H9 (cell line): ENCODE measurements around the gene GPR107. TPM values are rescaled to one million over a fixed set of nuclear protein-coding genes. Genes with fewer than 3 reads are reported as not detected.

Experiments used
- DNase-seq: peaks from one replicate; pipeline ENCODE4 v3.0.0-alpha.2; 2017
- H2AFZ ChIP-seq: one replicate; pipeline ENCODE4 v1.6.1; 2013; ENCODE audit warnings: mild to moderate bottlenecking, low read length, control low read depth, moderate library complexity
- H2AK5ac ChIP-seq: 2 replicates; pipeline ENCODE4 v1.6.1; 2013; ENCODE audit warnings: low read length, control low read depth, mixed read lengths; ENCODE audit not compliant: insufficient read length
- H2BK120ac ChIP-seq: one replicate; pipeline ENCODE4 v1.6.1; 2013; ENCODE audit warnings: low read depth, mild to moderate bottlenecking, low read length, control low read depth, inconsistent platforms; ENCODE audit not compliant: poor library complexity, severe bottlenecking
- H2BK12ac ChIP-seq: 2 replicates; pipeline ENCODE4 v1.6.1; 2013; ENCODE audit warnings: low read length, control low read depth, mixed read lengths, low read depth; ENCODE audit not compliant: insufficient read length
- H2BK15ac ChIP-seq: 2 replicates; pipeline ENCODE4 v1.6.1; 2013; ENCODE audit warnings: low read depth, low read length, control low read depth
- H2BK20ac ChIP-seq: one replicate; pipeline ENCODE4 v1.6.1; 2013; ENCODE audit warnings: low read depth, mild to moderate bottlenecking, low read length, control low read depth, inconsistent platforms; ENCODE audit not compliant: poor library complexity, severe bottlenecking
- H2BK5ac ChIP-seq: 2 replicates; pipeline ENCODE4 v1.6.1; 2013; ENCODE audit warnings: low read length, control low read depth, mixed read lengths; ENCODE audit not compliant: insufficient read length
- H3K14ac ChIP-seq: 2 replicates; pipeline ENCODE4 v1.6.1; 2013; ENCODE audit warnings: low read length, control low read depth; ENCODE audit not compliant: insufficient read depth
- H3K18ac ChIP-seq: 2 replicates; pipeline ENCODE4 v1.6.1; 2013; ENCODE audit warnings: low read depth, mild to moderate bottlenecking, mixed read lengths, low read length, control low read depth; ENCODE audit not compliant: insufficient read length
- H3K23ac ChIP-seq: 2 replicates; pipeline ENCODE4 v1.6.1; 2013; ENCODE audit warnings: low read length, control low read depth, mixed read lengths, low read depth; ENCODE audit not compliant: insufficient read length
- H3K23me2 ChIP-seq: 2 replicates; pipeline ENCODE4 v1.6.1; 2013; ENCODE audit warnings: low read depth, mild to moderate bottlenecking, mixed read lengths, low read length, control low read depth; ENCODE audit not compliant: insufficient read length, poor library complexity, severe bottlenecking
- H3K27ac ChIP-seq: 2 replicates; pipeline ENCODE4 v1.5.1; 2013; ENCODE audit warnings: low read length, control low read depth, mixed read lengths, low read depth; ENCODE audit not compliant: insufficient read length
- H3K27me3 ChIP-seq: 2 replicates; pipeline ENCODE4 v1.6.1; 2013; ENCODE audit warnings: low read length, control low read depth, inconsistent platforms; ENCODE audit not compliant: insufficient read depth
- H3K4ac ChIP-seq: 2 replicates; pipeline ENCODE4 v1.6.1; 2013; ENCODE audit warnings: low read depth, mild to moderate bottlenecking, control low read depth, inconsistent platforms, low read length, moderate library complexity
- H3K4me1 ChIP-seq: 2 replicates; pipeline ENCODE4 v1.6.1; 2013; ENCODE audit warnings: low read length, control low read depth, inconsistent platforms; ENCODE audit not compliant: insufficient read depth
- H3K4me2 ChIP-seq: 2 replicates; pipeline ENCODE4 v1.6.1; 2013; ENCODE audit warnings: low read length, control low read depth, mixed read lengths; ENCODE audit not compliant: insufficient read length, insufficient read depth
- H3K56ac ChIP-seq: 2 replicates; pipeline ENCODE4 v1.6.1; 2013; ENCODE audit warnings: low read depth, mild to moderate bottlenecking, mixed read lengths, low read length, control low read depth; ENCODE audit not compliant: insufficient read length
- H3K79me1 ChIP-seq: 2 replicates; pipeline ENCODE4 v1.6.1; 2013; ENCODE audit warnings: low read depth, mild to moderate bottlenecking, moderate library complexity, low read length, control low read depth, inconsistent platforms; ENCODE audit not compliant: insufficient read depth, poor library complexity, severe bottlenecking
- H3K79me2 ChIP-seq: 2 replicates; pipeline ENCODE4 v1.6.1; 2013; ENCODE audit warnings: low read length, control low read depth, inconsistent platforms; ENCODE audit not compliant: insufficient read depth
- H3K9ac ChIP-seq: 2 replicates; pipeline ENCODE4 v1.6.1; 2013; ENCODE audit warnings: low read length, control low read depth, mixed read lengths; ENCODE audit not compliant: insufficient read length; ENCODE audit errors: extremely low read depth
- H3K9me3 ChIP-seq: one replicate; pipeline ENCODE4 v1.6.1; 2013; ENCODE audit warnings: low read depth, low read length, inconsistent platforms; ENCODE audit not compliant: control insufficient read depth
- H3T11ph ChIP-seq: one replicate; pipeline ENCODE4 v1.6.1; 2013; ENCODE audit warnings: mild to moderate bottlenecking, low read length, control low read depth, inconsistent platforms
- H4K20me1 ChIP-seq: one replicate; pipeline ENCODE4 v1.6.1; 2013; ENCODE audit not compliant: control insufficient read depth, insufficient read length, insufficient read depth
- H4K5ac ChIP-seq: 2 replicates; pipeline ENCODE4 v1.6.1; 2013; ENCODE audit warnings: low read depth, mild to moderate bottlenecking, mixed read lengths, low read length, control low read depth; ENCODE audit not compliant: insufficient read length
- H4K8ac ChIP-seq: replicated peaks from 2 replicates; pipeline ENCODE4 v1.6.1; 2013; ENCODE audit warnings: low read length, control low read depth, mixed read lengths, low read depth; ENCODE audit not compliant: insufficient read length
- H4K91ac ChIP-seq: 2 replicates; pipeline ENCODE4 v1.6.1; 2013; ENCODE audit warnings: low read depth, mild to moderate bottlenecking, moderate library complexity, mixed read lengths, low read length, control low read depth; ENCODE audit not compliant: insufficient read length
- H3K27ac Mint-ChIP-seq, 3 experiments: 2 replicates in 2 of 3; 3 replicates in 1 of 3; pipeline ENCODE4 v1.8.0; 2020 to 2021; ENCODE audit warnings: mixed read lengths in 3 of 3, mild to moderate bottlenecking in 1 of 3, moderate library complexity in 1 of 3
- H3K27me3 Mint-ChIP-seq: 2 replicates; pipeline ENCODE4 v1.8.0; 2021; ENCODE audit warnings: low read depth, mild to moderate bottlenecking, moderate library complexity, mixed read lengths
- H3K36me3 Mint-ChIP-seq, 3 experiments: 2 replicates in 2 of 3; 3 replicates in 1 of 3; pipeline ENCODE4 v1.8.0; 2020 to 2021; ENCODE audit warnings: low read depth in 3 of 3, mixed read lengths in 3 of 3; ENCODE audit not compliant: insufficient read depth in 1 of 3
- H3K4me1 Mint-ChIP-seq, 2 experiments: 2 replicates each; pipeline ENCODE4 v1.8.0; 2020; ENCODE audit warnings: mixed read lengths in 2 of 2
- H3K4me3 Mint-ChIP-seq, 2 experiments: 2 replicates in 1 of 2; 3 replicates in 1 of 2; pipeline ENCODE4 v1.8.0; 2020 to 2021; ENCODE audit warnings: mild to moderate bottlenecking in 2 of 2, mixed read lengths in 2 of 2, moderate library complexity in 1 of 2
- H3K9me3 Mint-ChIP-seq, 2 experiments: 2 replicates in 1 of 2; 3 replicates in 1 of 2; pipeline ENCODE4 v1.8.0; 2020; ENCODE audit warnings: mild to moderate bottlenecking in 2 of 2, mixed read lengths in 2 of 2, moderate library complexity in 1 of 2
- WGBS: extraction: QIAGEN DNeasy Blood & Tissue Kit; methylation state at CpG from one replicate; pipeline ENCODE4 v1.1.7; 2013; ENCODE audit warnings: missing lambda C conversion rate, low lambda C conversion rate, mixed read lengths; ENCODE audit not compliant: insufficient read length; ENCODE audit errors: extremely low coverage; 5-methylcytosine and 5-hydroxymethylcytosine counted together
- total RNA-seq: library from RNA; stranded (reverse); gene quantifications from 2 replicates; pipeline ENCODE4 v1.2.1, GENCODE V29; 2021
- TF ChIP-seq, protein P1 (sequence below): fragments of 200-600 bp; sonication (generic); conservative IDR thresholded peaks from 3 replicates; pipeline ENCODE4 v1.8.0; 2021; ENCODE audit warnings: antibody characterized with exemption, mild to moderate bottlenecking

GPR107 gene
- total RNA-seq, 1 experiment from 2014 or later, result 38.0 TPM

DNA sequence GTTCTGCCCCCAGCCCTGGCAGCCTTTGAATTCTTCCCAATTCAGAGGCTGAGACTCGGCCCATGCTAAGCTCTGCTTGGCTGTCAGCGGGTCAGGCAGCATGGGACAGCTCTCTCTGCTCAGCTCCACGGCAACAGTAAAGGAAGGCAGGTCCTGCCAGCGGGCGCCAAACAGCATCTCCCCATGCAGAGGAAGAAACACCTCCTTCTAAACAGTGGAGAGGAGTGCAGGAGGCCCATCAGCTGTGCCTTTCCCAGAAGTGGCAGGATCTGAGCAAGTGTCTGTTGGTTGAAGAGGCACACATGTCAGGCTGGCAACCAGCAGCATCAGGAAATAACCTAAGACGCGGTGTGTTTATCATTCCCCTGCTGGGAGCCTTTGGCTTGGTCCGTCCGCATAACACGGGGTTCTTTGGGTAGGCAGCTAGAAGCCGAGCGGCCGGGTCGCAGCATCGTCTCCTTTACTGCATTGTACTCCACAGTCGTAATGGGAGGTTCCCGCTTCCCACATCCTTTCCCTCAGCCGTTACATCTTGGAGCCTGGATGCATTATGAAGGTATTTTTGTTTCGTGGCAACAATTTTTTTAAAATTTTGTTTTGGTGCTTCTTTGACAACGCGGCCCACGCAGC lies 75.8 kb downstream of the GPR107 start:
- no peaks in the 10 kb centered on the region for H3K27me3 Mint-ChIP-seq
- H3K14ac ChIP-seq, result no peak overlapping the region
- no peak overlapping the region for H3K18ac ChIP-seq
- H3K9me3 ChIP-seq, result no peaks in the 10 kb centered on the region
- H3K4me3 Mint-ChIP-seq, result no peak overlapping the region
- H3K36me3 Mint-ChIP-seq, result peaks cover 0 to 54% (median 39%) of the 10 kb centered on the region in 3 experiments; a peak in 5 of 7 replicates
- H3K4me1 ChIP-seq, result no peaks in the 10 kb centered on the region
- no peaks in the 10 kb centered on the region for H3K27me3 ChIP-seq
- H3K79me1 ChIP-seq, result no peaks in the 10 kb centered on the region
- no peak overlapping the region for H3K23ac ChIP-seq
- no peak overlapping the region for H3K9ac ChIP-seq
- H2BK12ac ChIP-seq, result no peak overlapping the region
- no peak overlapping the region for H2AFZ ChIP-seq
- WGBS, result no CpG with 5 or more reads among the region's 22 CpGs
- H3K4me2 ChIP-seq, result no peak overlapping the region
- no peak overlapping the region for H3K27ac ChIP-seq
- DNase-seq, result no peak
- H2BK20ac ChIP-seq, result no peak overlapping the region
- no peak overlapping the region for H2BK15ac ChIP-seq
- H2BK5ac ChIP-seq, result no peak overlapping the region
- TF ChIP-seq, protein P1, sequence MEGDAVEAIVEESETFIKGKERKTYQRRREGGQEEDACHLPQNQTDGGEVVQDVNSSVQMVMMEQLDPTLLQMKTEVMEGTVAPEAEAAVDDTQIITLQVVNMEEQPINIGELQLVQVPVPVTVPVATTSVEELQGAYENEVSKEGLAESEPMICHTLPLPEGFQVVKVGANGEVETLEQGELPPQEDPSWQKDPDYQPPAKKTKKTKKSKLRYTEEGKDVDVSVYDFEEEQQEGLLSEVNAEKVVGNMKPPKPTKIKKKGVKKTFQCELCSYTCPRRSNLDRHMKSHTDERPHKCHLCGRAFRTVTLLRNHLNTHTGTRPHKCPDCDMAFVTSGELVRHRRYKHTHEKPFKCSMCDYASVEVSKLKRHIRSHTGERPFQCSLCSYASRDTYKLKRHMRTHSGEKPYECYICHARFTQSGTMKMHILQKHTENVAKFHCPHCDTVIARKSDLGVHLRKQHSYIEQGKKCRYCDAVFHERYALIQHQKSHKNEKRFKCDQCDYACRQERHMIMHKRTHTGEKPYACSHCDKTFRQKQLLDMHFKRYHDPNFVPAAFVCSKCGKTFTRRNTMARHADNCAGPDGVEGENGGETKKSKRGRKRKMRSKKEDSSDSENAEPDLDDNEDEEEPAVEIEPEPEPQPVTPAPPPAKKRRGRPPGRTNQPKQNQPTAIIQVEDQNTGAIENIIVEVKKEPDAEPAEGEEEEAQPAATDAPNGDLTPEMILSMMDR, result no peak
- no peaks in the 10 kb centered on the region for H3K9me3 Mint-ChIP-seq
- H2AK5ac ChIP-seq, result no peak overlapping the region
- H2BK120ac ChIP-seq, result no peak overlapping the region
- H3T11ph ChIP-seq, result no peak overlapping the region
- no peaks in the 10 kb centered on the region for H4K20me1 ChIP-seq
- H3K56ac ChIP-seq, result no peak overlapping the region
- H4K91ac ChIP-seq, result no peak overlapping the region
- H3K79me2 ChIP-seq, result no peaks in the 10 kb centered on the region
- H3K23me2 ChIP-seq, result no peaks in the 10 kb centered on the region
- H3K27ac Mint-ChIP-seq, result peak overlapping the region in 1 of 3 experiments; percentile 34; a peak in 1 of 7 replicates
- no peak overlapping the region for H4K5ac ChIP-seq
- H3K4ac ChIP-seq, result no peak overlapping the region
- H4K8ac ChIP-seq, result no peak overlapping the region
- H3K4me1 Mint-ChIP-seq, result peaks cover 0 to 9% of the 10 kb centered on the region in 2 experiments; a peak in 2 of 4 replicates
